ENCODE data around the gene BCAS2.

BCAS2 gene

DNA sequence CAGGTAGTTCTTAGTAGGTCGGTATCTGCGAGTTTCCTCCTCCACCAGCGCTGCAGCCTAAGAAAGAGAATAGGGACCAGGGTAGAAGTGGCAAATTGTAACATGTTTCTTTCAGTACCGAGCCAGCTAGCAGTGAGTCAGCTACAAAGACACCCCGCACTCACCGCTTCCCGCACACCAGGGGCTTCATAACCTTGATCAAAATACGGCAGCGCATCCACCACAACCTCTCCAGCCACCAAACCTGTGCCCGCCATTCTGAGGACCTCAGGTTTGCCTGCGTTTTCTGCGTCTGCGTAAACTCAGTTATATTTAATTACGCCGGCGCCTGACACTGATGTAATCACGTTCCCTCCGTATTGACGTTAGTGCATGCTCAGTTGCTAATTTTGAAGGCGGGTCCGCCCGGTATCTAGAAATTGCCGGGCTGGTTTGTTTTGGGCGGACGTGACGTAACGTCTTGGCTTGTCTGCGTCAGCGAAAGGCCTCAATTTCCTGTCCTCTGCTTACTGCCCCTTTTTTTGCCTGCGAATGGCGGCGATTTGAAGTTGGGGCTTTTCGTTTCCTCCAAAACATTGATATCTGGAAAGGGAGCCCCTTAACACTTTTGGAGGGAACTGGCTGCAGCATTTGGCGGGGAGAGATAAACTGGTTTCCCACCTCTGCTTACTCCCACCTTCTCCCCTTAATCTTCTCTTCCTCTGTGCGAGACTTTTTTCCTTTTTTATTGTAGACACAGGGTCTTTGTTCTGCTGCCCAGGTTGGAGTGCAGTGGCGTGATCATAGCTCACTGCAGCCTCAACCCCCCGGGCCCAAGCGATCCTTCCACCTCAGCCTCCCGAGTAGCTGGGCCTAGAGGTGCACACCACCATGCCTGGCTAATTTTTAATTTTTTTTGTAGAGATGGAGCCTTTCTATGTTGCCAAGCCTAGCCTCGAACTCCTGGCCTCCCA lies at the start of gene BCAS2:
Gene BCAS2 (minus strand): TSS at position 281 of the 953 bp plus-strand sequence. CDS start 24 bp downstream, at position 257.
- Histone ChIP-seq H3K36me3 (ENCODE audit: insufficient read depth, insufficient read length, low read length) (peaks cover 38% of the 10 kb centered on the region), H3K9me3 (ENCODE audit: insufficient read depth, low read length) (no peaks in the 10 kb centered on the region), H3K27me3 (ENCODE audit: insufficient read depth, insufficient read length) (no peaks in the 10 kb centered on the region), H3K9ac (ENCODE audit: insufficient read length, low read depth) (peak within 1 kb of the TSS; percentile 98), H3K4me3 (ENCODE audit: insufficient read length, low read depth) (peak within 1 kb of the TSS; percentile 90), H3K4me1 (ENCODE audit: insufficient read depth, insufficient read length) (no peaks in the 10 kb centered on the region)
- TF ChIP-seq YY1 (IDR thresholded peaks at IDR 0.05; ENCODE audit: insufficient read depth, insufficient read length), result peak; percentile 39
- TF ChIP-seq ZNF274 (IDR thresholded peaks at IDR 0.05; ENCODE audit: low read depth, low read length), result no peak
- peak; percentile 98 for DNase-seq (ENCODE audit: low read depth, low spot score)

- H3K36me3 ChIP-seq (ENCODE audit: insufficient read depth, insufficient read length, low read length), result no peaks in the 10 kb centered on the region
- DNase-seq (ENCODE audit: low read depth, low spot score), result no peak
- no peak overlapping the region for H3K9ac ChIP-seq (ENCODE audit: insufficient read length, low read depth)
- H3K9me3 ChIP-seq (ENCODE audit: insufficient read depth, low read length), result no peaks in the 10 kb centered on the region
- no peaks in the 10 kb centered on the region for H3K4me1 ChIP-seq (ENCODE audit: insufficient read depth, insufficient read length)
- H3K27me3 ChIP-seq (ENCODE audit: insufficient read depth, insufficient read length), result no peaks in the 10 kb centered on the region
- no peak overlapping the region for H3K4me3 ChIP-seq (ENCODE audit: insufficient read length, low read depth)
- no peak for TF ChIP-seq YY1 (IDR thresholded peaks at IDR 0.05; ENCODE audit: insufficient read depth, insufficient read length)
- no peak for TF ChIP-seq ZNF274 (IDR thresholded peaks at IDR 0.05; ENCODE audit: low read depth, low read length)
- no peak for TF ChIP-seq SUZ12 (IDR thresholded peaks at IDR 0.05; ENCODE audit: extremely low read depth, insufficient read depth, insufficient read length)
These were observed 45.7 kb upstream of the BCAS2 start for GRCh38 chr1:114627107-114627506.

DNA sequence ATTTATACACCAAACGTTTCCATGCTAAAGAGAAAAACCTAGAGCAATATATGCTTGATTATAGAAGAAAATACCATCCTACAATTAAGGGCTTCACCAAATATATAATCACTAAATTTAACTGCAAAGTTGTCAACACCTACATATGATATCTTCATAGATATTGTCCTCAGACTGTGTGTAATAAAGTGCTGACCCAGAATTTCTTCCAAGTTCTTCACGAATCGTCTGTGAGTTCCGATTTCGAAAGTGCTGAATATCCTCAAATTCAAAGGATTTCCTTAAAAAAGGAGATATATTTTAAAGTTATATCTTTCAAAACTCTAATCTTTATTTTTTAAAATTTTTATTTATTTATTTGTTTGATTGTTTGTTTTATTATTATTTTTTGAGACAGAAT lies 41.9 kb upstream of the BCAS2 start:
- DNase-seq (ENCODE audit: low read depth, low spot score), result no peak

GRCh38 chr1:114620419-114620818 lies 39.0 kb upstream of the BCAS2 start:
- Histone ChIP-seq H3K4me1 (ENCODE audit: insufficient read depth, insufficient read length) (no peaks in the 10 kb centered on the region), H3K4me3 (ENCODE audit: insufficient read length, low read depth) (no peak overlapping the region), H3K9me3 (ENCODE audit: insufficient read depth, low read length) (no peaks in the 10 kb centered on the region), H3K9ac (ENCODE audit: insufficient read length, low read depth) (no peak overlapping the region), H3K36me3 (ENCODE audit: insufficient read depth, insufficient read length, low read length) (no peaks in the 10 kb centered on the region), H3K27me3 (ENCODE audit: insufficient read depth, insufficient read length) (no peaks in the 10 kb centered on the region)
- no peak for DNase-seq (ENCODE audit: low read depth, low spot score)
- no peak for TF ChIP-seq YY1 (IDR thresholded peaks at IDR 0.05; ENCODE audit: insufficient read depth, insufficient read length)
- no peak for TF ChIP-seq ZNF274 (IDR thresholded peaks at IDR 0.05; ENCODE audit: low read depth, low read length)
- no peak for TF ChIP-seq SUZ12 (IDR thresholded peaks at IDR 0.05; ENCODE audit: extremely low read depth, insufficient read depth, insufficient read length)

More for the DNA sequence above, 41.9 kb upstream of the BCAS2 start:
- TF ChIP-seq YY1 (IDR thresholded peaks at IDR 0.05; ENCODE audit: insufficient read depth, insufficient read length) (no peak), ZNF274 (IDR thresholded peaks at IDR 0.05; ENCODE audit: low read depth, low read length) (no peak), SUZ12 (IDR thresholded peaks at IDR 0.05; ENCODE audit: extremely low read depth, insufficient read depth, insufficient read length) (no peak)
- no peaks in the 10 kb centered on the region for H3K9me3 ChIP-seq (ENCODE audit: insufficient read depth, low read length)
- no peak overlapping the region for H3K9ac ChIP-seq (ENCODE audit: insufficient read length, low read depth)
- no peaks in the 10 kb centered on the region for H3K27me3 ChIP-seq (ENCODE audit: insufficient read depth, insufficient read length)
- no peak overlapping the region for H3K4me3 ChIP-seq (ENCODE audit: insufficient read length, low read depth)
- no peaks in the 10 kb centered on the region for H3K36me3 ChIP-seq (ENCODE audit: insufficient read depth, insufficient read length, low read length)
- H3K4me1 ChIP-seq (ENCODE audit: insufficient read depth, insufficient read length), result no peaks in the 10 kb centered on the region

DNA sequence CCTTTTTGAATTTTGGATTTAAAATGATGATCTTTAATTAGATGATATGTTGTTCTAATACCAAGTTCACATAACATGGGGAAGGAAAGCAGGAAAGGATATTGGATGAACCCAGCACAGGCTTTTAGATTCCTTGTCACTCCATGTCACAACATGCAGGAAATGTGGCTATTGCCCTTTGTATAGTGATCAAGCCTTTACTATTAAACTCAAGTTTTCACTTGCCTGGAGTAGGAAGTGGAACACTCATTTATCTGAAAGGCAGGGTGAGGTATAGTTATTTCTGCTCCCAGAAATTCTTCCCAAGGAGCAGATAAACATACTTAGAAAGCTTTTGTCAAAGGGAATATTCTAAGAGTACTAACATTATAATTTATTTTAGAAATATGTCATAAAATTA lies 37.2 kb upstream of the BCAS2 start:
- no peaks in the 10 kb centered on the region for H3K9me3 ChIP-seq (ENCODE audit: insufficient read depth, low read length)
- H3K4me3 ChIP-seq (ENCODE audit: insufficient read length, low read depth), result no peak overlapping the region
- H3K9ac ChIP-seq (ENCODE audit: insufficient read length, low read depth), result no peak overlapping the region
- no peak for DNase-seq (ENCODE audit: low read depth, low spot score)
- no peaks in the 10 kb centered on the region for H3K27me3 ChIP-seq (ENCODE audit: insufficient read depth, insufficient read length)
- no peak for TF ChIP-seq SUZ12 (IDR thresholded peaks at IDR 0.05; ENCODE audit: extremely low read depth, insufficient read depth, insufficient read length)
- no peak for TF ChIP-seq YY1 (IDR thresholded peaks at IDR 0.05; ENCODE audit: insufficient read depth, insufficient read length)
- no peak for TF ChIP-seq ZNF274 (IDR thresholded peaks at IDR 0.05; ENCODE audit: low read depth, low read length)
- no peaks in the 10 kb centered on the region for H3K4me1 ChIP-seq (ENCODE audit: insufficient read depth, insufficient read length)
- H3K36me3 ChIP-seq (ENCODE audit: insufficient read depth, insufficient read length, low read length), result no peaks in the 10 kb centered on the region

DNA sequence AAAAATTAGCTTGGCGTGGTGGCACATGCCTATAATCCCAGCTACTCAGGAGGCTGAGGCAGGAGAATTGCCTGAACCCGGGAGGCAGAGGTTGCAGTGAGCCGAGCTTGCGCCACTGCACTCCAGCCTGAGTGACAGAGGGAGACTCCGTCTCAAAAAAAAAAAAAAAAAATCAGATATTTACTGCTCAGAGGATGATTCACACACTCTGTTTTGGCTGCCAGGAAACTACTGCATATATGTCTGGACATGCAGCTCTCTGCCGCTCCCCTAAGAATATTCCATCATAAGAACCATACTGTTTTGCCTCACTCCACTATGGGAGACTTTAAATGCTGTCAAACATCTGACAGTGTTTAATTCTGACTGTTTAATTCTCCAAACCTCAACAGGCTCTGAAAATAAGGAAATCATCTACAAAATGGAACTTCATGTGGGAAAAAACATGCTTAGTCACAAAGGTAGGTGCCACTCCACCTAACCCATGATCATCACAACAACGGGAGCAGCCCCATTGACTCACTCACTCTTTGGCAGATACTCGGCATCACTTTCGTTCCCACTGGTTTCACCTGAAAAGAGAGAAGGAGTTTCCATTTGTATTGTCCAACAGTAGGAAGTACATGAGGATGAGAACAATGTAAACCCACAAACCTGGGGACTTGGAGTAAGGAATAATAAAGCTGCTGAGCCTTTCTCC lies 29.3 kb upstream of the BCAS2 start:
- H3K4me1 ChIP-seq (ENCODE audit: insufficient read depth, insufficient read length), result no peaks in the 10 kb centered on the region
- no peaks in the 10 kb centered on the region for H3K27me3 ChIP-seq (ENCODE audit: insufficient read depth, insufficient read length)
- H3K4me3 ChIP-seq (ENCODE audit: insufficient read length, low read depth), result no peak overlapping the region
- H3K36me3 ChIP-seq (ENCODE audit: insufficient read depth, insufficient read length, low read length), result peaks cover 4% of the 10 kb centered on the region
- H3K9me3 ChIP-seq (ENCODE audit: insufficient read depth, low read length), result no peaks in the 10 kb centered on the region
- TF ChIP-seq YY1 (IDR thresholded peaks at IDR 0.05; ENCODE audit: insufficient read depth, insufficient read length), result no peak
- TF ChIP-seq SUZ12 (IDR thresholded peaks at IDR 0.05; ENCODE audit: extremely low read depth, insufficient read depth, insufficient read length), result no peak
- TF ChIP-seq ZNF274 (IDR thresholded peaks at IDR 0.05; ENCODE audit: low read depth, low read length), result no peak
- no peak for DNase-seq (ENCODE audit: low read depth, low spot score)
- H3K9ac ChIP-seq (ENCODE audit: insufficient read length, low read depth), result no peak overlapping the region

DNA sequence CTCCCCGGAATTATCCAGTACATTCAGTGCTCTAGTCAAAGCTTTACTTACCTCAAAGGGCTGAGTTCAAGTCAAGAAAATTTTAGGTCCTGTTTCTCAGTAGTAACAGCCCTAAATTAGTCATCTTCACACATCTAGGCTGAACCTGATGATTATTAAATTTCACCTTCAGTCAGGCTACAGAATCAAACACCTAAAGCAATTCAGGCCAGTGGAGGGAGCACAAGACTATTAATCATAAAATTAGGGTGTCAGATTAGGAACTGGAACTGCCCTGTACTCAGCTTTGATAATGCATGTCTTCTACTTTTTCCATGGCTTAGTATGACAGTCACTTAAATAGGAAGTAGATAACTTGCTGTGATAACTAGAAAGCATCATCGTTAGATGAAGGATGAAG lies 28.4 kb upstream of the BCAS2 start:
- H3K4me1 ChIP-seq (ENCODE audit: insufficient read depth, insufficient read length), result no peaks in the 10 kb centered on the region
- TF ChIP-seq SUZ12 (IDR thresholded peaks at IDR 0.05; ENCODE audit: extremely low read depth, insufficient read depth, insufficient read length) (no peak), ZNF274 (IDR thresholded peaks at IDR 0.05; ENCODE audit: low read depth, low read length) (no peak), YY1 (IDR thresholded peaks at IDR 0.05; ENCODE audit: insufficient read depth, insufficient read length) (no peak)
- DNase-seq (ENCODE audit: low read depth, low spot score), result no peak
- H3K4me3 ChIP-seq (ENCODE audit: insufficient read length, low read depth), result no peak overlapping the region
- no peaks in the 10 kb centered on the region for H3K9me3 ChIP-seq (ENCODE audit: insufficient read depth, low read length)
- H3K9ac ChIP-seq (ENCODE audit: insufficient read length, low read depth), result no peak overlapping the region
- no peaks in the 10 kb centered on the region for H3K27me3 ChIP-seq (ENCODE audit: insufficient read depth, insufficient read length)
- H3K36me3 ChIP-seq (ENCODE audit: insufficient read depth, insufficient read length, low read length), result peaks cover 4% of the 10 kb centered on the region
